Esophagus muscularis mucosa (tissue), 4 donors: ENCODE results near the gene TFF1.

Experiments used
- EP300 ChIP-seq: sonication (generic); formaldehyde crosslinking; IDR thresholded peaks from one replicate; pipeline ENCODE4 v1.6.1; 2017; ENCODE audit warnings: antibody characterized with exemption
- POLR2A ChIP-seq: fragments of 450-650 bp; IDR thresholded peaks from one replicate; pipeline ENCODE4 v1.6.1; 2017; ENCODE audit warnings: antibody characterized with exemption, moderate library complexity, mild to moderate bottlenecking, low read depth
- POLR2AphosphoS5 ChIP-seq, 2 donors: sonication (generic); formaldehyde crosslinking; IDR thresholded peaks; one replicate each; pipeline ENCODE4 v1.6.1; 2017; ENCODE audit warnings: antibody characterized with exemption in 2 of 2
- TF ChIP-seq, protein P1 (sequence below), 3 experiments: fragments of 200-600 bp in 2 of 3; fragments of 450-650 bp in 1 of 3; sonication (generic) in 2 of 3; IDR thresholded peaks; one replicate each; pipeline ENCODE4 v1.5.1; 2017 to 2019; ENCODE audit warnings: antibody characterized with exemption in 3 of 3, mild to moderate bottlenecking in 2 of 3, moderate library complexity in 1 of 3

DNA sequence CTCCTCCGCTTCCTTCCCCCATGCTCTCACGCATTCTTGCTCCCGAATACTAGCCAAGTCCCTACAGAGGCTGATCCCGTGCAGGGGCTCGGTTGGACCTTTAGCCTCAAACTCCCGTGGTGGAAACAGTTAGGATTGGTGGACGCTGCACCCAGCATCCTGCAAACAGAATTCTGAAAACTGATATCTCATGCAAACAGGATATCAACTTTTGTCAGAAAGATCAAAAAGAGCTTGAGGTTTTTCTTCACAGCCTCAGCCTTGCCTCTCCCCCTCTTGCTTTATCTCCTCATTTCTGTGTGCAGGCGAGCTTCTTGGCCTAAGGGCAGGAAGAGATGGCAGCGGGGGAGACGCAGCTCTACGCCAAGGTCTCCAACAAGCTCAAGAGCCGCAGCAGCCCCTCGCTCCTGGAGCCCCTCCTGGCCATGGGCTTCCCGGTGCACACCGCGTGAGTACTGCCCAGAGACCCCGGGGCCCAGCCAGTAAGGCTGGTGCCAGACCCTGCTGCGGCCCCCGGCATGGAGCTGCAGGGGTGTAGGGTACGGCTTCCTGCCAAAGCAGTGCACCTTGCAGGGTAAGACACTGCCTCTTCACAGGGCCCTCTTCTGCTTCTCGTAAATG lies 37.4 kb upstream of the TFF1 start, which contains the start of gene UBASH3A:
- TF ChIP-seq, protein P1, sequence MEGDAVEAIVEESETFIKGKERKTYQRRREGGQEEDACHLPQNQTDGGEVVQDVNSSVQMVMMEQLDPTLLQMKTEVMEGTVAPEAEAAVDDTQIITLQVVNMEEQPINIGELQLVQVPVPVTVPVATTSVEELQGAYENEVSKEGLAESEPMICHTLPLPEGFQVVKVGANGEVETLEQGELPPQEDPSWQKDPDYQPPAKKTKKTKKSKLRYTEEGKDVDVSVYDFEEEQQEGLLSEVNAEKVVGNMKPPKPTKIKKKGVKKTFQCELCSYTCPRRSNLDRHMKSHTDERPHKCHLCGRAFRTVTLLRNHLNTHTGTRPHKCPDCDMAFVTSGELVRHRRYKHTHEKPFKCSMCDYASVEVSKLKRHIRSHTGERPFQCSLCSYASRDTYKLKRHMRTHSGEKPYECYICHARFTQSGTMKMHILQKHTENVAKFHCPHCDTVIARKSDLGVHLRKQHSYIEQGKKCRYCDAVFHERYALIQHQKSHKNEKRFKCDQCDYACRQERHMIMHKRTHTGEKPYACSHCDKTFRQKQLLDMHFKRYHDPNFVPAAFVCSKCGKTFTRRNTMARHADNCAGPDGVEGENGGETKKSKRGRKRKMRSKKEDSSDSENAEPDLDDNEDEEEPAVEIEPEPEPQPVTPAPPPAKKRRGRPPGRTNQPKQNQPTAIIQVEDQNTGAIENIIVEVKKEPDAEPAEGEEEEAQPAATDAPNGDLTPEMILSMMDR (IDR thresholded peaks at IDR 0.05) = no peak
- TF ChIP-seq POLR2AphosphoS5 (IDR thresholded peaks at IDR 0.05) = no peak
- no peak for TF ChIP-seq POLR2A
- TF ChIP-seq EP300 = no peak
